ENCODE data around the gene DIRAS3.

GRCh38 chr1:68087184-68087583 lies 36.8 kb upstream of the DIRAS3 start:
- TF ChIP-seq EP300 (IDR thresholded peaks at IDR 0.05): no peak
- TF ChIP-seq CTCF (IDR thresholded peaks at IDR 0.05): no peak
